Transverse colon (tissue), 4 donors: ENCODE data around the gene LGR6. TPM values are rescaled to one million over a fixed set of nuclear protein-coding genes. Genes with fewer than 3 reads are reported as not detected.

Source experiments
- DNase-seq: peaks from one replicate; pipeline ENCODE4 v3.0.0-alpha.2; 2019
- H3K27ac ChIP-seq, 4 donors: fragments of 200-600 bp; sonication (generic); 2 replicates each; pipeline ENCODE4 v1.5.1; 2016 to 2018; ENCODE audit warnings: inconsistent platforms in 4 of 4
- H3K27me3 ChIP-seq: fragments of 200-600 bp; sonication (generic); 2 replicates; pipeline ENCODE4 v1.5.1; 2017; ENCODE audit warnings: inconsistent platforms
- H3K36me3 ChIP-seq, 4 donors: fragments of 200-600 bp; sonication (generic); 2 replicates each; pipeline ENCODE4 v1.5.1; 2017 to 2019; ENCODE audit warnings: inconsistent platforms in 4 of 4
- H3K4me1 ChIP-seq, 4 donors: fragments of 200-600 bp; sonication (generic); 2 replicates each; pipeline ENCODE4 v1.5.1; 2017 to 2020; ENCODE audit warnings: inconsistent platforms in 4 of 4
- H3K4me3 ChIP-seq, 4 donors: fragments of 200-600 bp; sonication (generic); 1 replicate in 1 of 4; 2 replicates in 3 of 4; pipeline versions ENCODE4 v1.5.1 to v1.6.1; 2017 to 2019; ENCODE audit warnings: inconsistent platforms in 4 of 4
- H3K9me3 ChIP-seq, 2 donors: fragments of 200-600 bp; sonication (generic); 2 replicates each; pipeline ENCODE4 v1.5.1; 2017 to 2019; ENCODE audit warnings: inconsistent platforms in 2 of 2
- CTCF ChIP-seq, 5 experiments: fragments of 200-600 bp in 3 of 5; fragments of 450-650 bp in 2 of 5; sonication (generic) in 3 of 5; IDR thresholded peaks; 1 replicate in 2 of 5; 2 replicates in 3 of 5; pipeline ENCODE4 v1.5.1; 2016 to 2017; ENCODE audit warnings: antibody characterized with exemption in 5 of 5, inconsistent platforms in 3 of 5, mild to moderate bottlenecking in 2 of 5, moderate library complexity in 1 of 5
- EP300 ChIP-seq: sonication (generic); formaldehyde crosslinking; IDR thresholded peaks from one replicate; pipeline ENCODE4 v1.6.1; 2017; ENCODE audit warnings: antibody characterized with exemption, low read depth
- POLR2A ChIP-seq: fragments of 450-650 bp; IDR thresholded peaks from one replicate; pipeline ENCODE4 v1.6.1; 2016; ENCODE audit warnings: antibody characterized with exemption, mild to moderate bottlenecking, moderate library complexity
- POLR2AphosphoS5 ChIP-seq, 3 donors: sonication (generic); formaldehyde crosslinking; IDR thresholded peaks; one replicate each; pipeline ENCODE4 v1.6.1; 2016; ENCODE audit warnings: antibody characterized with exemption in 3 of 3
- WGBS, 2 donors: methylation state at CpG; one replicate each; pipeline ENCODE4 v1.1.5; 2018; ENCODE audit warnings: low coverage in 1 of 2; 5-methylcytosine and 5-hydroxymethylcytosine counted together
- in situ Hi-C, 4 donors: fragments of 200-750 bp; cut with MboI; loops; one replicate each; pipeline versions ENCODE4 v1.15.0 to v1.15.1; 2017; ENCODE audit warnings: low sequenced_read_pairs in 3 of 4, low pct_ligation_motif_present in 1 of 4, low pct_unique_long_range_greater_than_20kb in 1 of 4
- intact Hi-C: fragments of 100-400 bp; cut with DNase I; formaldehyde crosslinking; loops from one replicate; pipeline ENCODE4 v1.15.1; 2023; ENCODE audit warnings: low total_unique reads
- total RNA-seq, 4 donors: library from RNA; depleted of rRNA; stranded (reverse); fragments of >200 nt; gene quantifications; one replicate each; pipeline ENCODE4 v1.1.0, GENCODE V29; 2016

Gene LGR6
- total RNA-seq, 4 donors from 2014 or later: 0.41 to 1.6 TPM; not detected in 2

GRCh38 chr1:202279806-202280205 is 86.2 kb downstream of the LGR6 start:
- in situ Hi-C loops: no loop called here
- TF ChIP-seq POLR2AphosphoS5 (IDR thresholded peaks at IDR 0.05): no peak
- intact Hi-C loops: no loop called here
- no peaks in the 10 kb centered on the region for H3K36me3 ChIP-seq
- H3K9me3 ChIP-seq: no peaks in the 10 kb centered on the region
- H3K4me3 ChIP-seq: no peak overlapping the region
- WGBS, 2 donors: 84% methylated on average over 2 of the region's 2 CpGs; no CpG with 5 or more reads in 1 of the 2 donors
- no peak overlapping the region for H3K27ac ChIP-seq
- H3K27me3 ChIP-seq: no peaks in the 10 kb centered on the region
- DNase-seq: no peak
- H3K4me1 ChIP-seq: no peaks in the 10 kb centered on the region

- 84% methylated on average over 7 of the region's 7 CpGs; no CpG with 5 or more reads in 1 of the 2 donors for WGBS, 2 donors
- Histone ChIP-seq H3K27ac (no peak overlapping the region), H3K36me3 (no peaks in the 10 kb centered on the region), H3K9me3 (no peaks in the 10 kb centered on the region), H3K4me1 (no peaks in the 10 kb centered on the region), H3K27me3 (no peaks in the 10 kb centered on the region), H3K4me3 (no peak overlapping the region)
- no peak for TF ChIP-seq EP300
- no peak for TF ChIP-seq CTCF (IDR thresholded peaks at IDR 0.05)
- no peak for TF ChIP-seq POLR2AphosphoS5 (IDR thresholded peaks at IDR 0.05)
- TF ChIP-seq POLR2A: no peak
- intact Hi-C loops (no loop called here), in situ Hi-C loops (no loop called here)
- no peak for DNase-seq
Measured at GRCh38 chr1:202280595-202280994, 87.0 kb downstream of the LGR6 start.

- in situ Hi-C loops (no loop called here), intact Hi-C loops (no loop called here)
- Histone ChIP-seq H3K4me3 (no peak overlapping the region), H3K27ac (no peak overlapping the region), H3K36me3 (no peaks in the 10 kb centered on the region), H3K27me3 (no peaks in the 10 kb centered on the region), H3K9me3 (no peaks in the 10 kb centered on the region), H3K4me1 (no peaks in the 10 kb centered on the region)
- TF ChIP-seq POLR2A: no peak
- no peak for TF ChIP-seq EP300
- 52 to 82% methylated on average over 2 to 5 of the region's 5 CpGs for WGBS, 2 donors
- DNase-seq: no peak
Measured at GRCh38 chr1:202281316-202282024, 87.9 kb downstream of the LGR6 start.

- Histone ChIP-seq H3K9me3 (no peaks in the 10 kb centered on the region), H3K36me3 (no peaks in the 10 kb centered on the region), H3K4me1 (no peaks in the 10 kb centered on the region), H3K27me3 (no peaks in the 10 kb centered on the region), H3K27ac (no peak overlapping the region), H3K4me3 (no peak overlapping the region)
- intact Hi-C loops (no loop called here), in situ Hi-C loops (no loop called here)
- WGBS, 2 donors: 96 to 100% methylated on average over 1 to 5 of the region's 5 CpGs
- no peak for TF ChIP-seq POLR2A
- TF ChIP-seq POLR2AphosphoS5 (IDR thresholded peaks at IDR 0.05): no peak
- TF ChIP-seq CTCF (IDR thresholded peaks at IDR 0.05): no peak
- TF ChIP-seq EP300: no peak
- DNase-seq: no peak
Measured at GRCh38 chr1:202282025-202282371, 88.4 kb downstream of the LGR6 start.

- WGBS, 2 donors: 92 to 95% methylated on average over 2 to 7 of the region's 7 CpGs
- intact Hi-C loops: no loop called here
Measured at GRCh38 chr1:202282596-202283283, 89.1 kb downstream of the LGR6 start.

More at GRCh38 chr1:202282596-202283283, 89.1 kb downstream of the LGR6 start:
- DNase-seq: no peak
- H3K4me1 ChIP-seq: no peaks in the 10 kb centered on the region
- no peak overlapping the region for H3K4me3 ChIP-seq
- in situ Hi-C loops: no loop called here
- no peaks in the 10 kb centered on the region for H3K9me3 ChIP-seq
- H3K36me3 ChIP-seq: no peaks in the 10 kb centered on the region
- H3K27me3 ChIP-seq: no peaks in the 10 kb centered on the region
- TF ChIP-seq EP300 (no peak), POLR2A (no peak), POLR2AphosphoS5 (IDR thresholded peaks at IDR 0.05) (no peak), CTCF (IDR thresholded peaks at IDR 0.05) (no peak)
- H3K27ac ChIP-seq: no peak overlapping the region
